KMS-11 (cell line): ENCODE data around the gene FBXO9.
A peak's percentile ranks its signal among the peaks of the same experiment; 100 is the strongest.

Experiments used
- H2AFZ ChIP-seq: fragments of 200-600 bp; sonication (generic); 2 replicates; pipeline ENCODE4 v1.6.1; 2016; ENCODE audit warnings: antibody characterized with exemption, mixed run types, low read depth
- H3K27ac ChIP-seq: fragments of 200-600 bp; sonication (generic); 2 replicates; pipeline ENCODE4 v1.6.1; 2016; ENCODE audit warnings: mild to moderate bottlenecking, mixed run types
- H3K27me3 ChIP-seq: fragments of 200-600 bp; sonication (generic); 2 replicates; pipeline ENCODE4 v1.6.1; 2017; ENCODE audit warnings: mild to moderate bottlenecking, low read depth, mixed run types, moderate library complexity; ENCODE audit not compliant: insufficient read depth
- H3K36me3 ChIP-seq: fragments of 200-600 bp; sonication (generic); 2 replicates; pipeline ENCODE4 v1.6.1; 2017; ENCODE audit warnings: mild to moderate bottlenecking, mixed run types; ENCODE audit not compliant: insufficient read depth
- H3K4me1 ChIP-seq: fragments of 200-600 bp; sonication (generic); 2 replicates; pipeline ENCODE4 v1.6.1; 2016; ENCODE audit warnings: mild to moderate bottlenecking, low read depth, mixed run types; ENCODE audit not compliant: poor library complexity, severe bottlenecking
- H3K4me2 ChIP-seq: fragments of 200-600 bp; sonication (generic); 2 replicates; pipeline ENCODE4 v1.7.0; 2016; ENCODE audit warnings: mild to moderate bottlenecking, mixed run types
- H3K4me3 ChIP-seq: fragments of 200-600 bp; sonication (generic); IDR thresholded peaks from 2 replicates; pipeline ENCODE4 v1.6.1; 2017; ENCODE audit warnings: low read depth, low read length, mixed read lengths; ENCODE audit not compliant: insufficient read depth
- H3K79me2 ChIP-seq: fragments of 200-600 bp; sonication (generic); 2 replicates; pipeline ENCODE4 v1.6.1; 2016; ENCODE audit warnings: low read depth, mixed run types; ENCODE audit not compliant: insufficient read depth
- H3K9ac ChIP-seq: fragments of 200-600 bp; sonication (generic); 2 replicates; pipeline ENCODE4 v1.6.1; 2016; ENCODE audit warnings: mild to moderate bottlenecking, mixed run types
- H4K20me1 ChIP-seq: fragments of 200-600 bp; sonication (generic); 2 replicates; pipeline ENCODE4 v1.6.1; 2016; ENCODE audit warnings: mild to moderate bottlenecking, mixed run types; ENCODE audit not compliant: insufficient read depth
- TF ChIP-seq, protein P1 (sequence below): fragments of 200-600 bp; sonication (generic); conservative IDR thresholded peaks from 2 replicates; pipeline ENCODE4 v1.6.1; 2017; ENCODE audit warnings: low read depth, mild to moderate bottlenecking, antibody characterized with exemption, low read length, moderate library complexity, mixed read lengths

FBXO9 gene

GRCh38 chr6:53065266-53066076 is at the start of gene FBXO9:
FBXO9 (plus strand) TSS chr6:53065404; CDS start chr6:53065790, 386 bp downstream.
- TF ChIP-seq, protein P1, sequence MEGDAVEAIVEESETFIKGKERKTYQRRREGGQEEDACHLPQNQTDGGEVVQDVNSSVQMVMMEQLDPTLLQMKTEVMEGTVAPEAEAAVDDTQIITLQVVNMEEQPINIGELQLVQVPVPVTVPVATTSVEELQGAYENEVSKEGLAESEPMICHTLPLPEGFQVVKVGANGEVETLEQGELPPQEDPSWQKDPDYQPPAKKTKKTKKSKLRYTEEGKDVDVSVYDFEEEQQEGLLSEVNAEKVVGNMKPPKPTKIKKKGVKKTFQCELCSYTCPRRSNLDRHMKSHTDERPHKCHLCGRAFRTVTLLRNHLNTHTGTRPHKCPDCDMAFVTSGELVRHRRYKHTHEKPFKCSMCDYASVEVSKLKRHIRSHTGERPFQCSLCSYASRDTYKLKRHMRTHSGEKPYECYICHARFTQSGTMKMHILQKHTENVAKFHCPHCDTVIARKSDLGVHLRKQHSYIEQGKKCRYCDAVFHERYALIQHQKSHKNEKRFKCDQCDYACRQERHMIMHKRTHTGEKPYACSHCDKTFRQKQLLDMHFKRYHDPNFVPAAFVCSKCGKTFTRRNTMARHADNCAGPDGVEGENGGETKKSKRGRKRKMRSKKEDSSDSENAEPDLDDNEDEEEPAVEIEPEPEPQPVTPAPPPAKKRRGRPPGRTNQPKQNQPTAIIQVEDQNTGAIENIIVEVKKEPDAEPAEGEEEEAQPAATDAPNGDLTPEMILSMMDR = no peak
- H3K79me2 ChIP-seq = peaks cover 35% of the 10 kb centered on the region; the same call in 1 of the 2 replicates
- peak within 1 kb of the TSS; percentile 35 for H3K4me3 ChIP-seq
- peak within 1 kb of the TSS; percentile 72 for H3K4me2 ChIP-seq
- peaks cover 47% of the 10 kb centered on the region for H3K4me1 ChIP-seq
- no peaks in the 10 kb centered on the region for H4K20me1 ChIP-seq
- H3K27me3 ChIP-seq = no peaks in the 10 kb centered on the region
- peak within 1 kb of the TSS; percentile 84 for H3K9ac ChIP-seq
- peak within 1 kb of the TSS; percentile 95 for H2AFZ ChIP-seq
- no peaks in the 10 kb centered on the region for H3K36me3 ChIP-seq
- H3K27ac ChIP-seq = peak within 1 kb of the TSS; percentile 61

DNA sequence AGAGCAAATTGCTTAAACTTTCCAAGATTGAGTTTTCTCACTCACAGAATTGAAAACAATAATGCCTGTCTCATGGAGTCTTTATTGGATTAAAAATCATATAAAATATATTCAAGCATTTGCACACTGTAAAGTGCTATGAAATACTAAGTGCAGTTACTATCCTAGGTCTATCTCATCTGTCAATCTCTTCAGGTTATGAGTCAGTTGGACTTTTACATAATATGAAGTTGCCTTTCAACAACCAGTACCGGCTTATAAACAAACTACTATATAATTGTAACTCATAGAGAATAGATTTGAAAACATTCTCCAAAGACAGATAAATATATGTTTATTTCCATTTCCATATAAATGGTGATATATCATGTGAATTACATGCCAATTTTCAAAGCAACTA is 49.7 kb upstream of the FBXO9 start:
- Histone ChIP-seq H3K9ac (no peak overlapping the region), H3K36me3 (no peaks in the 10 kb centered on the region; the same call in 1 of the 2 replicates), H3K4me1 (no peaks in the 10 kb centered on the region), H4K20me1 (no peaks in the 10 kb centered on the region), H2AFZ (no peak overlapping the region), H3K27ac (no peak overlapping the region), H3K4me2 (no peak overlapping the region), H3K27me3 (no peaks in the 10 kb centered on the region), H3K79me2 (no peaks in the 10 kb centered on the region), H3K4me3 (no peak overlapping the region)
- TF ChIP-seq, protein P1 = no peak

DNA sequence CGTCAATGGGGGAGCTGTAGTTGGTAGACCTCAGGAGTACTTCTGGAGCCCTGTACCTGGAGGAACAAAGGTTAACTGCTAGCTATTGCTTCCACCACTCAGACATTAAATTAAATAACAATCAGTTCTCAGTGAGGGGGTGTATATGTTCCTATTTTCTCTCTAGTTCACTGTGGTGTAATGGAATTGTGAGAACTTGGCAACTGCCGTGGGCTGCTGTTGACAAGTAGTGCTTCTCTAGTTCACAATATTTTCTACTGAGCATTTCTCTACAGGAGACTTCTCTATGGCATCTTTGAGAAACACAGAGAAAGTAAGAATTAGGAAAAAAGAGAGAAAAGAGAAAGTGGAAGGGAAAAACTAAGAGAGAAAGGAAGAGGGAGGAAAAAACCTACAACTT is 46.8 kb upstream of the FBXO9 start:
- Histone ChIP-seq H3K27me3 (no peaks in the 10 kb centered on the region), H3K36me3 (no peaks in the 10 kb centered on the region), H3K4me2 (no peak overlapping the region), H3K4me3 (no peak overlapping the region), H2AFZ (no peak overlapping the region), H3K79me2 (no peaks in the 10 kb centered on the region), H3K9ac (no peak overlapping the region), H3K27ac (no peak overlapping the region), H4K20me1 (no peaks in the 10 kb centered on the region), H3K4me1 (no peaks in the 10 kb centered on the region)
- TF ChIP-seq, protein P1 = no peak

GRCh38 chr6:53020005-53020744 is 45.0 kb upstream of the FBXO9 start:
- no peak overlapping the region for H3K27ac ChIP-seq
- no peaks in the 10 kb centered on the region for H4K20me1 ChIP-seq
- no peak overlapping the region for H2AFZ ChIP-seq
- H3K4me1 ChIP-seq = no peaks in the 10 kb centered on the region
- H3K9ac ChIP-seq = no peak overlapping the region
- no peaks in the 10 kb centered on the region for H3K79me2 ChIP-seq
- TF ChIP-seq, protein P1 = no peak
- no peak overlapping the region for H3K4me2 ChIP-seq
- H3K4me3 ChIP-seq = no peak overlapping the region
- no peaks in the 10 kb centered on the region for H3K27me3 ChIP-seq
- no peaks in the 10 kb centered on the region for H3K36me3 ChIP-seq
